Stomach (tissue), 4 donors: Measurements from ENCODE around the gene DMRTB1.

Experiments used
- CTCF ChIP-seq, 7 experiments: fragments of 450-650 bp in 4 of 7; fragments of 200-600 bp in 3 of 7; sonication (generic) in 3 of 7; IDR thresholded peaks; one replicate each; pipeline ENCODE4 v1.5.1; 2016 to 2019; ENCODE audit warnings: antibody characterized with exemption in 7 of 7, control low read depth in 2 of 7, mild to moderate bottlenecking in 1 of 7
- EP300 ChIP-seq: sonication (generic); formaldehyde crosslinking; IDR thresholded peaks from one replicate; pipeline ENCODE4 v1.6.1; 2017; ENCODE audit warnings: antibody characterized with exemption
- POLR2A ChIP-seq, 4 donors: fragments of 450-650 bp; IDR thresholded peaks; one replicate each; pipeline ENCODE4 v1.6.1; 2016; ENCODE audit warnings: antibody characterized with exemption in 4 of 4, control low read depth in 2 of 4, mild to moderate bottlenecking in 1 of 4, moderate library complexity in 1 of 4
- POLR2AphosphoS5 ChIP-seq, 3 donors: sonication (generic); formaldehyde crosslinking; IDR thresholded peaks; one replicate each; pipeline ENCODE4 v1.6.1; 2016; ENCODE audit warnings: antibody characterized with exemption in 3 of 3

DNA sequence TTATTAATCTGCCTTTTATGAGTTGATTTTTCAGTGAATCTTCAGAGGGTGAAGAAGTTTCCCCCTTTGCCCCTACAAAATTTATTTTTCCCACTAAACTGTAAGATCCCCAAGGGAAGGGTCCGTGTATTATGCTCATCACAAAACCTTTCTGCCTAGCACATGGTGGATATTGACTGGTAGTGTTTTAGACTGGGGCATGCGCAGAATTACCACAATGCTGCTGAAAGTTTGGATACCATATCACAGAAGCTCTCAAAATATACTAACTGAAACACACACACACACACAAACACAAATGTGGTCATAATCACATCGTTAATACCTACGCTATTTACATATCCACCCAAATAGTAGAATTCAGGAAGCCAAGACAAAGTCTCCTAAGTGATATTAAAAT is 28.0 kb upstream of the DMRTB1 start:
- TF ChIP-seq POLR2A (IDR thresholded peaks at IDR 0.05) (no peak), CTCF (IDR thresholded peaks at IDR 0.05) (no peak), POLR2AphosphoS5 (IDR thresholded peaks at IDR 0.05) (no peak), EP300 (no peak)
